ENCODE results near the gene MAP7.

The MAP7 gene

DNA sequence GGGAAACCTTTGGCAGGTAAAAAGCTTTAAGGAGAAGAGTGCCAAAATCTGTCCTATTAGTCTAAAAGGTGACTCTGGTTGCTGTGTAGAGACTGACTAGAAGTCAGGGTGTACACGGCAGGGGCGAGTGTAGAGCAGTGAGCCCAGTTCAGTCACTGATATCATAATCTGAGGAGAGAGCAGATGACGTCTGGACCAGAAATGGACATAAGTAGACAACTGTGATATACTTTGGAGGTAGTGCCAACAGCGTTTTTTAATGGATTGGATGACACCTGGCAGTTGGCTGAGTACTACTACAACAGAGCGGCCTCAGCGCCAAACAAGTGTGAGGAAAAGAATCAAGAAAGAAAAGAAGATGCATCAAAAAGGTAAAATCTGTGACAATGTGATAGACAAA, 76.0 kb downstream of the MAP7 start:
- H3K4me1 ChIP-seq (ENCODE audit: control insufficient read depth, insufficient read depth, low read length) = peaks cover 25% of the 10 kb centered on the region

DNA sequence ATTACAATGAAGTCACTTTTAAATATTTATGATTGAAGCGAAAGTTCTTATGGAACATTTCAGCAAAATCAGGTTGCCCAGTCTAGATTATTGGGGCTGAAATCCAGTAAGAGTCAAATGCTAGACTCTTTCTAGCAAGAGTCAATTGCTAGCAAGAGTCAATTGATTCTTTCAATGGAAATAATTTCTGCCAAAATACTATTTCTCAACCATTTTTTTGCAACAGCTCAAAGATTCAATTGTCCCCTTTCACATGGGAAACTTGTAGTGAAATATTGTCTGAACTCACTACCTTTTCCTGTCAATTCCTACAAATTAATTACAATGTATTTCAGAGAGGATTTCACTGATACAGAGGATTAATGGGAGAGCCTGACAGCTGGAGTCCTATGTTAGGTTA, 78.3 kb downstream of the MAP7 start:
- Histone ChIP-seq H3K9ac (ENCODE audit: low read depth, low read length) (no peak overlapping the region), H3K9me3 (ENCODE audit: control insufficient read depth, insufficient read depth, low read length) (no peaks in the 10 kb centered on the region), H3K4me1 (ENCODE audit: control insufficient read depth, insufficient read depth, low read length) (peaks cover 25% of the 10 kb centered on the region), H3K36me3 (ENCODE audit: control insufficient read depth, insufficient read depth, low read length) (no peaks in the 10 kb centered on the region), H3K27me3 (ENCODE audit: control insufficient read depth, insufficient read depth, low read length) (no peaks in the 10 kb centered on the region), H3K4me3 (ENCODE audit: low read depth, low read length) (no peak overlapping the region)

More for the DNA sequence above, 76.0 kb downstream of the MAP7 start:
- Histone ChIP-seq H3K36me3 (ENCODE audit: control insufficient read depth, insufficient read depth, low read length) (no peaks in the 10 kb centered on the region), H3K27me3 (ENCODE audit: control insufficient read depth, insufficient read depth, low read length) (no peaks in the 10 kb centered on the region), H3K9me3 (ENCODE audit: control insufficient read depth, insufficient read depth, low read length) (no peaks in the 10 kb centered on the region), H3K4me3 (ENCODE audit: low read depth, low read length) (no peak overlapping the region), H3K9ac (ENCODE audit: low read depth, low read length) (no peak overlapping the region)

- Histone ChIP-seq H3K9ac (ENCODE audit: low read depth, low read length) (no peak overlapping the region), H3K4me3 (ENCODE audit: low read depth, low read length) (no peak overlapping the region), H3K36me3 (ENCODE audit: control insufficient read depth, insufficient read depth, low read length) (no peaks in the 10 kb centered on the region), H3K4me1 (ENCODE audit: control insufficient read depth, insufficient read depth, low read length) (peaks cover 25% of the 10 kb centered on the region), H3K9me3 (ENCODE audit: control insufficient read depth, insufficient read depth, low read length) (no peaks in the 10 kb centered on the region), H3K27me3 (ENCODE audit: control insufficient read depth, insufficient read depth, low read length) (no peaks in the 10 kb centered on the region)
Measured at GRCh38 chr6:136471372-136471771, 78.8 kb downstream of the MAP7 start.

DNA sequence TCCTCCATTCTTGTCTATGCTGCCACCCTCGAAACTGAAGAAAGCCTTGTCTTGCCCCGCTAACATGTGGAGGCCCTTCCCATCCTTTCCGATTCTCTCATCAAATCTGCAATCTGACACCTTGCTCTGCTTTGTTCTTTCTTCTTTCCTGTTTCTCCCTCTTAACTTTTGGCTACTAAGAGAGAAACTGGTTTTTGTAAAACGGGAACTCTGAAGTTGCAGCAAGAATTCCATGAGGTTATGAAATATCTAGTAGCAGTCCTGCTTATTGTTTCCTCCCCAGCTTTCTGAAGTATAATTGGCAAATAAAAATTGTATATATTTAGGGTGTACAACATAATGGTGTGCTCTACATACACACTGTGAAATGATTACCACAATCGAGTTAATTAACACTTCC, 80.2 kb downstream of the MAP7 start:
- Histone ChIP-seq H3K9me3 (ENCODE audit: control insufficient read depth, insufficient read depth, low read length) (no peaks in the 10 kb centered on the region), H3K36me3 (ENCODE audit: control insufficient read depth, insufficient read depth, low read length) (no peaks in the 10 kb centered on the region), H3K27me3 (ENCODE audit: control insufficient read depth, insufficient read depth, low read length) (no peaks in the 10 kb centered on the region), H3K9ac (ENCODE audit: low read depth, low read length) (no peak overlapping the region), H3K4me1 (ENCODE audit: control insufficient read depth, insufficient read depth, low read length) (peaks cover 21% of the 10 kb centered on the region), H3K4me3 (ENCODE audit: low read depth, low read length) (no peak overlapping the region)

DNA sequence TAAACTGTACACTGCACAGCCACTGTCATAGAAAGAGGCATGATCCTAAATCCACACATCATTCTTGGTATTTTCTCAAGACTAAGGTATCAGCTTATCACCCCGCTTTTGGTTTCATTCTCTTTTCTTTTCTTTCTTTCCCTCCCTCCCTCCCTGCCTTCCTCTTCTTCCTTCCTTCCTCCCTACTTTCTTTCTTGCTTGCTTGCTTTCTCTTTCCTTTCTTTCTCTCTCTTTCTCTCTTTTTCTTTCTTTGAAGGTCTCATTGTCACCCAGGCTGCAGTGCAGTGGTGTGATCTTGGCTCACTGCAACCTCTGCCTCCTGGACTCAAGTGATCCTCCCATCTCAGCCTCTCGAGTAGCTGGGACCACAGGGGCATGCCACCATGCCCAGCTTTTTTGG, 81.1 kb downstream of the MAP7 start:
- no peak overlapping the region for H3K9ac ChIP-seq (ENCODE audit: low read depth, low read length)
- no peak overlapping the region for H3K4me3 ChIP-seq (ENCODE audit: low read depth, low read length)
- peaks cover 21% of the 10 kb centered on the region for H3K4me1 ChIP-seq (ENCODE audit: control insufficient read depth, insufficient read depth, low read length)
- no peaks in the 10 kb centered on the region for H3K36me3 ChIP-seq (ENCODE audit: control insufficient read depth, insufficient read depth, low read length)
- no peaks in the 10 kb centered on the region for H3K9me3 ChIP-seq (ENCODE audit: control insufficient read depth, insufficient read depth, low read length)
- no peaks in the 10 kb centered on the region for H3K27me3 ChIP-seq (ENCODE audit: control insufficient read depth, insufficient read depth, low read length)

DNA sequence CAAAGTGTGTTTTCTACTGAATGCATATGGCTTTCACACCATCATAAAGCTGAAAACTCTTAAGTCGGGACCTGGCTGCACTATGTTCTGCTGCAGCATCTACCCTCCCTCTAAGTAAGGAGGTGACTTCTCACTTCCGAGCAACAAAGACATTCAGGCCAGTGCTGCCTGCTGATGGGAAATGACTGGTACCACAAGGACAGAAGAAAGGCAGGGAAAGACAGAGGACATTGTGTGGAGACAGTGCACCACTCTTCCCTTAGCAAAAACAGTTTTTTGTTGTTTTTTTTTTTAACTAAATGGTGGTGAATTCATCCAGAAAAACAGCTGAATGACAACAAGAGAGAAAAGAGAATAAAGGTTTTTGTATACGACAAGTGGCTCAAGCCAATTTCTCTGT, 81.5 kb downstream of the MAP7 start:
- H3K36me3 ChIP-seq (ENCODE audit: control insufficient read depth, insufficient read depth, low read length) = no peaks in the 10 kb centered on the region
- peaks cover 21% of the 10 kb centered on the region for H3K4me1 ChIP-seq (ENCODE audit: control insufficient read depth, insufficient read depth, low read length)
- no peaks in the 10 kb centered on the region for H3K27me3 ChIP-seq (ENCODE audit: control insufficient read depth, insufficient read depth, low read length)
- no peak overlapping the region for H3K4me3 ChIP-seq (ENCODE audit: low read depth, low read length)
- no peak overlapping the region for H3K9ac ChIP-seq (ENCODE audit: low read depth, low read length)
- no peaks in the 10 kb centered on the region for H3K9me3 ChIP-seq (ENCODE audit: control insufficient read depth, insufficient read depth, low read length)

- no peaks in the 10 kb centered on the region for H3K27me3 ChIP-seq (ENCODE audit: control insufficient read depth, insufficient read depth, low read length)
- no peak overlapping the region for H3K9ac ChIP-seq (ENCODE audit: low read depth, low read length)
- H3K9me3 ChIP-seq (ENCODE audit: control insufficient read depth, insufficient read depth, low read length) = no peaks in the 10 kb centered on the region
- peaks cover 21% of the 10 kb centered on the region for H3K4me1 ChIP-seq (ENCODE audit: control insufficient read depth, insufficient read depth, low read length)
- no peaks in the 10 kb centered on the region for H3K36me3 ChIP-seq (ENCODE audit: control insufficient read depth, insufficient read depth, low read length)
- H3K4me3 ChIP-seq (ENCODE audit: low read depth, low read length) = no peak overlapping the region
Measured at GRCh38 chr6:136467186-136467585, 83.0 kb downstream of the MAP7 start.

- H3K27me3 ChIP-seq (ENCODE audit: control insufficient read depth, insufficient read depth, low read length) = no peaks in the 10 kb centered on the region
- H3K9me3 ChIP-seq (ENCODE audit: control insufficient read depth, insufficient read depth, low read length) = no peaks in the 10 kb centered on the region
- H3K36me3 ChIP-seq (ENCODE audit: control insufficient read depth, insufficient read depth, low read length) = no peaks in the 10 kb centered on the region
- no peak overlapping the region for H3K9ac ChIP-seq (ENCODE audit: low read depth, low read length)
- no peak overlapping the region for H3K4me3 ChIP-seq (ENCODE audit: low read depth, low read length)
- H3K4me1 ChIP-seq (ENCODE audit: control insufficient read depth, insufficient read depth, low read length) = peaks cover 19% of the 10 kb centered on the region
Measured at GRCh38 chr6:136466777-136467176, 83.4 kb downstream of the MAP7 start.

DNA sequence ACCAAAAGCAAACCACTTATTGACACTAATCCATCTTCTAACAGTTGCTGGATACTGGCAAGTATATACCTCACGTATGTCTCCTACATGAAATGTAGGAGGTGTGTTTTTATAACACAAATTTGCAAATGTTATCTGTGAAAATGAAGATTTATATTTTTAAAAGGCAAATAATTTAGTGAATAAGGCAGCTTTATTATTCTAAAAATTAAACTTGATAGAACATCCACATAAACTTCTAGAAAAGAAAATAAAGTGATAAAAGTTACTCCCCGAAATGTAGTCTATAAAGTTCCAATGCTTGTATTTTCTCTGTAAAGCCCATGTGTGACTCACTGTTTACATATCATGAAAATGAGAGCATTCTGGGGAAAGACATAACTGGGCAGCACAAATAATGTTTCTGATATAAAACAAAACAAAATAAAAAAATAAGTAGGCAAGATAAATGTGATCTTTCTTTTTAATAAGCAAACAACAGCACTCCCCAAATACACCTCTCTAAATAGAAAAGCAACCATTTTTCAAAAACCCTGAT, 84.4 kb downstream of the MAP7 start:
- Histone ChIP-seq H3K4me3 (ENCODE audit: low read depth, low read length) (no peak overlapping the region), H3K9me3 (ENCODE audit: control insufficient read depth, insufficient read depth, low read length) (no peaks in the 10 kb centered on the region), H3K27me3 (ENCODE audit: control insufficient read depth, insufficient read depth, low read length) (no peaks in the 10 kb centered on the region), H3K9ac (ENCODE audit: low read depth, low read length) (no peak overlapping the region), H3K4me1 (ENCODE audit: control insufficient read depth, insufficient read depth, low read length) (peaks cover 10% of the 10 kb centered on the region), H3K36me3 (ENCODE audit: control insufficient read depth, insufficient read depth, low read length) (no peaks in the 10 kb centered on the region)

- Histone ChIP-seq H3K9me3 (ENCODE audit: control insufficient read depth, insufficient read depth, low read length) (no peaks in the 10 kb centered on the region), H3K4me1 (ENCODE audit: control insufficient read depth, insufficient read depth, low read length) (peaks cover 3% of the 10 kb centered on the region), H3K27me3 (ENCODE audit: control insufficient read depth, insufficient read depth, low read length) (no peaks in the 10 kb centered on the region), H3K9ac (ENCODE audit: low read depth, low read length) (no peak overlapping the region), H3K36me3 (ENCODE audit: control insufficient read depth, insufficient read depth, low read length) (no peaks in the 10 kb centered on the region), H3K4me3 (ENCODE audit: low read depth, low read length) (no peak overlapping the region)
Measured at GRCh38 chr6:136464874-136465273, 85.3 kb downstream of the MAP7 start.

- H3K9ac ChIP-seq (ENCODE audit: low read depth, low read length) = no peak overlapping the region
- H3K4me1 ChIP-seq (ENCODE audit: control insufficient read depth, insufficient read depth, low read length) = no peaks in the 10 kb centered on the region
- no peak overlapping the region for H3K4me3 ChIP-seq (ENCODE audit: low read depth, low read length)
- no peaks in the 10 kb centered on the region for H3K36me3 ChIP-seq (ENCODE audit: control insufficient read depth, insufficient read depth, low read length)
- no peaks in the 10 kb centered on the region for H3K27me3 ChIP-seq (ENCODE audit: control insufficient read depth, insufficient read depth, low read length)
- H3K9me3 ChIP-seq (ENCODE audit: control insufficient read depth, insufficient read depth, low read length) = no peaks in the 10 kb centered on the region
Measured at GRCh38 chr6:136464148-136464547, 86.1 kb downstream of the MAP7 start.

GRCh38 chr6:136463743-136464142, 86.5 kb downstream of the MAP7 start:
- Histone ChIP-seq H3K36me3 (ENCODE audit: control insufficient read depth, insufficient read depth, low read length) (no peaks in the 10 kb centered on the region), H3K27me3 (ENCODE audit: control insufficient read depth, insufficient read depth, low read length) (no peaks in the 10 kb centered on the region), H3K9ac (ENCODE audit: low read depth, low read length) (no peak overlapping the region), H3K4me1 (ENCODE audit: control insufficient read depth, insufficient read depth, low read length) (no peaks in the 10 kb centered on the region), H3K9me3 (ENCODE audit: control insufficient read depth, insufficient read depth, low read length) (no peaks in the 10 kb centered on the region), H3K4me3 (ENCODE audit: low read depth, low read length) (no peak overlapping the region)
